ENCODE data around the gene TENM4. TPM values are rescaled to one million over a fixed set of nuclear protein-coding genes. Genes with fewer than 3 reads are reported as not detected.

The TENM4 gene
- total RNA-seq, 1 donor from 2014 or later = 43.2 TPM

- no peaks in the 10 kb centered on the region for H3K27me3 Mint-ChIP-seq (ENCODE audit: low read depth)
- no peak overlapping the region for H3K4me3 Mint-ChIP-seq
- no peaks in the 10 kb centered on the region for H3K36me3 Mint-ChIP-seq (ENCODE audit: low read depth)
- no peak for DNase-seq (ENCODE audit: low read depth, low spot score)
- no peak for TF ChIP-seq CTCF (conservative IDR thresholded peaks at IDR 0.05)
- H3K4me1 Mint-ChIP-seq = peaks cover 9% of the 10 kb centered on the region
- H3K27ac Mint-ChIP-seq (ENCODE audit: unreplicated experiment) = peak overlapping the region; percentile 10
- H3K9me3 Mint-ChIP-seq = no peaks in the 10 kb centered on the region
Observed at GRCh38 chr11:79374727-79375126, 66.1 kb downstream of the TENM4 start.

GRCh38 chr11:79371724-79372123 is 69.1 kb downstream of the TENM4 start:
- TF ChIP-seq CTCF (conservative IDR thresholded peaks at IDR 0.05) = no peak
- Mint-ChIP-seq H3K27ac (ENCODE audit: unreplicated experiment) (no peak overlapping the region), H3K4me3 (no peak overlapping the region), H3K4me1 (peaks cover 9% of the 10 kb centered on the region), H3K36me3 (ENCODE audit: low read depth) (no peaks in the 10 kb centered on the region), H3K9me3 (no peaks in the 10 kb centered on the region), H3K27me3 (ENCODE audit: low read depth) (no peaks in the 10 kb centered on the region)
- no peak for DNase-seq (ENCODE audit: low read depth, low spot score)

- H3K36me3 Mint-ChIP-seq (ENCODE audit: low read depth) = no peaks in the 10 kb centered on the region
- TF ChIP-seq CTCF (conservative IDR thresholded peaks at IDR 0.05) = no peak
Observed at GRCh38 chr11:79371152-79371551, 69.7 kb downstream of the TENM4 start.

GRCh38 chr11:79369055-79369454 is 71.8 kb downstream of the TENM4 start:
- TF ChIP-seq CTCF (conservative IDR thresholded peaks at IDR 0.05) = no peak
- no peaks in the 10 kb centered on the region for H3K4me1 Mint-ChIP-seq
- no peaks in the 10 kb centered on the region for H3K9me3 Mint-ChIP-seq
- no peaks in the 10 kb centered on the region for H3K27me3 Mint-ChIP-seq (ENCODE audit: low read depth)
- H3K27ac Mint-ChIP-seq (ENCODE audit: unreplicated experiment) = no peak overlapping the region
- H3K36me3 Mint-ChIP-seq (ENCODE audit: low read depth) = no peaks in the 10 kb centered on the region
- H3K4me3 Mint-ChIP-seq = no peak overlapping the region
- no peak for DNase-seq (ENCODE audit: low read depth, low spot score)

More at GRCh38 chr11:79371152-79371551, 69.7 kb downstream of the TENM4 start:
- no peaks in the 10 kb centered on the region for H3K27me3 Mint-ChIP-seq (ENCODE audit: low read depth)
- no peak for DNase-seq (ENCODE audit: low read depth, low spot score)
- H3K27ac Mint-ChIP-seq (ENCODE audit: unreplicated experiment) = no peak overlapping the region
- no peak overlapping the region for H3K4me3 Mint-ChIP-seq
- H3K4me1 Mint-ChIP-seq = peaks cover 7% of the 10 kb centered on the region
- H3K9me3 Mint-ChIP-seq = no peaks in the 10 kb centered on the region

- H3K4me1 Mint-ChIP-seq = no peaks in the 10 kb centered on the region
- no peak overlapping the region for H3K4me3 Mint-ChIP-seq
Observed at GRCh38 chr11:79367844-79368243, 73.0 kb downstream of the TENM4 start.

More at GRCh38 chr11:79367844-79368243, 73.0 kb downstream of the TENM4 start:
- Mint-ChIP-seq H3K27ac (ENCODE audit: unreplicated experiment) (no peak overlapping the region), H3K36me3 (ENCODE audit: low read depth) (no peaks in the 10 kb centered on the region), H3K27me3 (ENCODE audit: low read depth) (no peaks in the 10 kb centered on the region), H3K9me3 (no peaks in the 10 kb centered on the region)
- DNase-seq (ENCODE audit: low read depth, low spot score) = no peak
- TF ChIP-seq CTCF (conservative IDR thresholded peaks at IDR 0.05) = no peak
